NCI-H1694 (cell line): ENCODE results near the gene HDAC3.
A peak's percentile ranks its signal among the peaks of the same experiment; 100 is the strongest.

Source experiments
- DNase-seq: peaks from one replicate; lab custom pipeline; 2025; lab: John Stamatoyannopoulos, UW

The HDAC3 gene

DNA sequence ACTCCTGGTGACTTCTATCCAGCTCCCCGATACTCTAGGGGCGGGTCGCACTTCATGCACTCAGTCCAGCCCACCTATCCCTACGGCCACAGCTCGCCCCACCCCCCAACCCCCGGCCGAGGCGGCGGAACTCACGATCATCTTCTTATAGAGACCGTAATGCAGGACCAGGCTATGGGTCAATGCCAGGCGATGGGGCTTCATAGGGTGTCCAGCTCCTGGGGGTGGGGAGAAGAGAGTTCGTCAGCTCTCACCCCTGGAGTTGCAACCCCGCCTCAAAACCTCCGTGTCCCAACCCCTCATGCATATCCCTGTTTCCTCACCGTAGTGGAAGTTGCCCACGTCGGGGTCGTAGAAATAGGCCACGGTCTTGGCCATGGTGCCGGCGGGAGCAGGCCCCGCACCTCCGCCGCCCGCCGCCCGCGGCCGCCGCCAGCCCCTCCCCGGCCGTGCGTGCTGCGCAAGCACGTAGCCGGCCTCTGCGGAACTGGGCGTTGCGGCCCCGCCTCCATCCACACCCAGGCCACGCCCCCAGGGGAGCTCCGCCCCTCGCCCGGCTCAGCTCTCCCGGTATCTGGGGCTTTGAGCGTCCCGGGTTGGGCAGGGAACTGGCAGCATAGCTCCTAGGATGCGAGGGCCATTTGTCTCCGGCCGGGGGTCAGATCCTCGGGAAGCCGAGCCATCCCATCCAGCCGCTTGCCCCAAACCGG is at the start of gene HDAC3, which contains the start of gene RELL2:
TSS of gene HDAC3 (minus strand) at position 437 of the 710 bp plus-strand sequence. CDS start at position 378, 59 bp downstream.
TSS of gene RELL2 (plus strand) at position 585 of the 710 bp plus-strand sequence. CDS start 1,229 bp downstream, outside the sequence.
- peak; percentile 47 for DNase-seq

DNA sequence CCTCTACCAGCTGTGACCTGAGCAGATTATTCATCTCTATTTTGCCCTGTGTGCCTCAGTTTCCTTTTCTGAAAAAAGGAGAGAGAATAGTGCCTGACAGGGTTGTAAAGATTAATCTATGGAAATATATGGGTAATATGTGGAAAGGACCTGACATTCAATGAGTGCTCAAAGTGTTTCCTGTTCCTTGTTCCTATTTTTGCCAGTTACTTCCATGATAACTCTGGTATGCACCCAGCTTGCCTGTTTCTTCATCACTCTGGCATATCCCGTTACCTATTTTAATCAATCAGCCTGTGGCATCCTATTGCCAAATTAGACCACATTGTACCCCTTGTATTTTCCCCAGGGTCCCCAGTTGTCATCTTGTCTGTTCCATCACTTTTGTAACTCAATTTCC is 48.9 kb upstream of the HDAC3 start:
- no peak for DNase-seq

DNA sequence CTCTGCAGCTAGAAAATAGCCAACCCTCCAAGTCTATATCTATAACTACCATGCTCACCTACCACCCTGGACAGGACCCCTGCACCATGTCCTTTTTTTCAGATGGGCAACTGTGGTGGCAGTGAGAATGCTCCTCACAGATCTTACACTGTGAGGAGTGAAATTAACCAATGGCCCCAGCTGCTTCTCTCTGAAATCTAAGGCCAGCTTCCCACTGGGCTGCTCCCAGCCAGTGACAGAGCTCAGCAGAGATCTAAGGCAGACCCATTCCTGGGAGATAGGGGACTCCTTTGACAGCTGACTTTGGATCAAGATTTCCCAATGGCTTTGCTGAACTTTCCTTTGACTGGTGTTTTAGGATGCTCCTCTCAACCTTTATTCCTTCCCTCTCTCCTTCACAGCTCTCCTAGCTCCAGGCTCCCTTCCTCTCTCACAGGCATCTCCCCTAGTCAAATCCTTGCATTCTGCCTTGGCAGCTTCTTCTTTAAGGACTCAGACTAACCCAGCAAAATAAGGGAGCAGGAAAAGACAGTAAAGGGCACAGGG is 47.0 kb upstream of the HDAC3 start:
- DNase-seq: no peak

DNA sequence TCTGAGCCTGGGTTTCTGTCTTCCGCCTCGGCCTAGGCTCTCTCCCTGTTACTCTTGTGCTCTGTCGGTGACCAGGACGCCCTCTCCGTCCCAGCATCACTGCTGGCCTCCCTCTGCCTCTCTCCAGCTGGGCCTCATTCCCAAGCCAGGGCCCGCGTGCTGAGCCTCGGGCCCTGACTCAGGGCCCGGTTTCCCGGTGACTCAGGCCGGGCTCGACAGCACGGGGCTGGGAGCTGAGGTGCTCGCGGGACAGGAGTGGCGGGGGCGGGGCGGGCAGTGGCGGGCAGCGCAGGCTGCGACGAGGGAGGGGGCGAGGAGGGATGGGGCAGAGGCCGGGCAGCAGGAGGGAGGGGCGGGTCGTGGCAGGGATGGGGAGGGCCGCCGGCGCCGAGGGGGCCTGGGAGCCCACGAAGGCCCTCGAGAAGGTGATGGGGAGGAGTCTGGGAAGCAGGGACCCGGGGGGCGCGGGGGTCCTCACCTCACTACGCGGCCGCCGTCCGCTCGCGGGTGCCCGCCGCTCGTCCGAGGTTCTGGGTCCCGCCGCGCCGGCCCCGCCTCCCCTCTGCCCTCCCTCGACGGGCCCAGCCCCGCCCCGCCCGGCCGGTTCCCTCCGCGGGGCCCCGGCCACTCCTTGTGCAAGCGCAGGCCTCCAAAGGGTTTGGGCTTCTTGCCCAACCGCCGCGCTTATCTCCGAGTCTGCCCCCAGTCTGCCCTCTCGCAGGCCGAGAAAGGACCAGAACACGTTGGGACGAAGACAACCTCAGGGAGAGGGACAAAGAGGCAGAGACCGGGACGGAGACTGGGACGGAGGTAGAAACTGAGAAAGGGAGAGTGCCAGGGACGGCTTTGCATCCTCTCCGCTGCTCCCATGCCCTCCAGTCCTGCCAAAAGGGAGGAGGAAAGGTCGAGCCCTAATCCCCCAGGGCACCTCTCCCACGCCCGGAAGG is 45.3 kb upstream of the HDAC3 start, which contains the start of gene ARAP3:
TSS of gene ARAP3 (minus strand) at position 536 of the 947 bp plus-strand sequence. CDS start 1,744 bp downstream, outside the sequence.
- DNase-seq: no peak

DNA sequence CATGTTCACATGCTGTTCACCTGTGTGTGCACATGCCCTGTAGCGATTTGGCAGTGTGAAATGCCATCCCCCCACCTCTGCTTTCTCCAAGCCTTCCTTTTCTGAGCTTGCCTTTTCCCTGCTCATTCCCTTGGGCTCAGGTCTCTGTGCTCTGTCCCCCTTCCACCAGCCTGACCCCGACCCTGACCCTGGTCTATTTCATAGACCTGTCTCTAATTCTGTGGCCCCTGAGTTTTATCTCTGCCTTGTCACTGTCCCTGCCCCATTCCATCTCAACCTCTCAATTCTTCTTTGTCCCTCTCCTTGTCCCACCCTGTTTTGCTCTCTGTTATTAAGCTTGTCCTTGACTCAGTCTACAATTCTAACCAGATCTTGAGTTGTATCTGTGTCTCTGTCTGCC is 44.6 kb upstream of the HDAC3 start:
- no peak for DNase-seq

DNA sequence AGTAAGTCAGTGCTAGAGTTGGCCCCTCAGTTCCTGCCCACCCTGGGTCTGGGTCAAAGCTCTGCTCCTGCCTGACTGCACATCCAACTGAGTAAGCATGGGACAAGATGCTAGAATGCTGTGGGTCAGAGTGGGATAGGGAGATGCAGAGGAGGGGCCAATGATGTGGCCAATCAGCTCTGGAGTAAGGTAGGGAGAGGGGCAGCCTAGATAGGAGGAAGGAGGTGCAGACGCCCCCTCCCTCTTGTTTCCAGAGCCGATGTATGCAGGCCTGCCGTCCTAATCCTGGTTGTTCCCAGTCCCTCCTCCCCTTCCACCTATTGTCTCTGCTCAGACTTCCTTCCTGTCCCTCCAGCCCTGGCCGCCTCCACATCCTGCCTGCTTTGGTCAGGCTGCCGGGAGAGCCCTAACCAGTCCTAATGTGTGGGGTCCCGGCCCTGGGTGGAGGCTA is 44.1 kb upstream of the HDAC3 start:
- DNase-seq: no peak

DNA sequence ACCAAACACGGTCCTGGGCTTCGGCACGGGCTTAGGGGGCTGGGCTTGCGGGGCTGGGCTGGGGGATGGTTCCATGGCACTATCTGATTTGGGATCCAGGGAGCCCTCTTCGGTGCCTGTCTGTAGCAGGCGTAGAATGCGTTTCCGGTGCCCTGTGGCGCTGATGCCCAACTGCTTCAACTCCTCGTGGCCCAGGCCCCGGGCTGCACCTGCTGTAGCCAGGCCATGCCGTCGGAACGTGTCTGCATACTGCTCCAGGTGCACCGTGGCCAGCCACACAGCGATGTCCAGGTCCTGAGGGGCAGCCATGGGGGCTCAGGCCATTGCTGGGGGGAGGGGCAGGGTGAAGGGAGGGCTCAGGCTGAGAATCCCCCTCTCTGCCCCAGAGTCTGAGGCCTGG is 43.5 kb upstream of the HDAC3 start:
- no peak for DNase-seq

DNA sequence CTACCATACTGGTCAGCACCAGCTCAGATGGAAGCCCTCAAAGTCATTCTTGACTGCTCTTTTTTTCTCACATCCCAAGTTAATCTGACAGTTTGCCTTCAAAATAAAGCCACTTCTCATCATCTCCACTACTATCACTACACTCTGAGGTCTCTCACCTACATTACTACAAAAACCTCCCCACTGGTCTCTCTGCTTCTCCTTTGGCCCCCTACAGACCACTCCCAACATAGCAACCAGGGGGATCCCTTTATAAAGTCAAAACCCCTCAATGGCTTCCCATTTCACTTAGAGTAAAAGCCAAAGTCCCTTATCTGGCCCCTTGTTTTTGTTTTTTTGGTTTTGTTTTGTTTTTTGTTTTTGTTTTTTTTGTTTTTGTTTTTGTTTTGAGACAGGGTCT is 40.8 kb upstream of the HDAC3 start:
- peak; percentile 14 for DNase-seq

DNA sequence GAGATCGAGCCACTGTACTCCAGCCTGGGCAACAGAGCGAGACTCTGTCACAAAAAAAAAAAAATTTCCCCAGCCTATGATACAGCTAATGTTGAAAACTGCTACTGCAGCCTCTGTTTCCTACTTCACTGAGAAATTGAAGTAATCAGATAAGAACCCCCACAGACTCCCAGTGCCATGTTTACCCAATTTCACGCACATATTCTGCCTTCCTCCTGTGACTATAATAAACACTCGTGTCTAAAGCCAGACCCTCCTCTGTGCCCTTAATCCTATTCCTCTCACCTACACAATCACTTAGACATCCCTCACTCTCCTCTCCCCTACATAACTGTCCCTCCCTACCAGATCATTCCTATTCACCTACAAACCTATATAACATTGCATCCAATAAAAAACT is 39.0 kb upstream of the HDAC3 start:
- no peak for DNase-seq

DNA sequence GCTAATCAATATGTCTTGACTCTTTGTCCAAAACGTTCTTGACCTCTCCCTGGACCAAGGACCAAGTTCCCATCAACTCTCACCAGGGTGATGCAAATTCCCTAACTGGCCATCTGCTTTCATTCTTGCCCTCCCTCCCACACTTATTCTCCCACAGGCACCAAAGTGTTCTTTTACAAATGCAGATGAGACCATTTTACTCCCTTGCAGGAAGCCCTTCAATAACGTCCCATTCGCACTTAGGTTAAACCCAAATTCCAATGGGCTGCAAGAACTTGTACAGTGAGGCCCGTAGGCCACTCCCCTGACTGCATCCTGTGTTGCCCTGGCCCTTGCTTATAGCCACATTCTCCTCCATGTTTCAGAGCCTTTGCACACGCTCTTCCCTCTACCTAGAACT is 38.1 kb upstream of the HDAC3 start:
- DNase-seq: no peak

DNA sequence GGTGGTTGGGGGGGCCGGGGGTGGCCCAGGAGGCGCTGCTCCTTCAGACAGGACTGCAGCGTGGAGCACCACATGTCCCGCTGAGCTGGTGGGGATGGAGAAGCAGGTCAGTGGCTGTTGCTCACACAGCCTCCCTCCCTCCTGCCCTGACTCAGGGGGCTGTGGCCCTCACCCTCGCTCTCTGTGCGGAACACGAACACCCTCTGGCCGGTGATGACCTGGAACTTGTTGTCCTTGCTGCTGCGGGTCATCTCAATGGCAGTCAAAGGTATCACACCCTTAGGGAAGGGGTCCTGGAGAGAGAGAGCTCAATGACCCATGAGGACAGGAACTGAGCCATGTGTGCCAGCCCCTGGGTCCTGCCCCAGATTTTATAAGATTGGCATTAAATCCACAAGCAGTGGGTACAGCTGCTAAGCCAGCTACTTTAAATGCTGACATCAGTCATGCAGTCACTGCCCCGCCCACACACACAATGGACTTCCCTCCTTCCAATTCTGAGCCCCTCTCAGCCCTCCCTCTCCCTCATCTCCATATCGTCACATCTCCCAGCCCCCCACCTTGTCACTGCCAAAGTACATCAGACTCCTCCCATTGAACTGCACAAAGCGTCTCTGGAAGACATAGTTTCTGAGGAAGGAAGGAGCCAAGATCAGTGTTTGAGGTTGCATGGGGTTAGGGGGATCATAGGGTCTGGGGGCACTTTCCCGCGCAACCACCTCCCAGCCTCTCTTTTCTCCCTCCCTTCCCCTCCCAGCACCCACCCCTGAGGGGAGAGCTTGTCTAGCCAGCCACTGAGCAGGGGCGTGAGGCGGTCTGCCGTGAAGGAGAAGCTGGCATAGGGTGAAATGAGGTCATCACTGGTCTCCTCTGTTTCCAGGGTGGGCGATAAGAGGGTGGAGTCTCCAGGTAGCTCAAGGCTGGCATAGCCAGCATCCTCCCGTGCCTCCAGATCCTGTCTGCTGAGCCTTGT is 36.5 kb upstream of the HDAC3 start:
- DNase-seq: no peak

DNA sequence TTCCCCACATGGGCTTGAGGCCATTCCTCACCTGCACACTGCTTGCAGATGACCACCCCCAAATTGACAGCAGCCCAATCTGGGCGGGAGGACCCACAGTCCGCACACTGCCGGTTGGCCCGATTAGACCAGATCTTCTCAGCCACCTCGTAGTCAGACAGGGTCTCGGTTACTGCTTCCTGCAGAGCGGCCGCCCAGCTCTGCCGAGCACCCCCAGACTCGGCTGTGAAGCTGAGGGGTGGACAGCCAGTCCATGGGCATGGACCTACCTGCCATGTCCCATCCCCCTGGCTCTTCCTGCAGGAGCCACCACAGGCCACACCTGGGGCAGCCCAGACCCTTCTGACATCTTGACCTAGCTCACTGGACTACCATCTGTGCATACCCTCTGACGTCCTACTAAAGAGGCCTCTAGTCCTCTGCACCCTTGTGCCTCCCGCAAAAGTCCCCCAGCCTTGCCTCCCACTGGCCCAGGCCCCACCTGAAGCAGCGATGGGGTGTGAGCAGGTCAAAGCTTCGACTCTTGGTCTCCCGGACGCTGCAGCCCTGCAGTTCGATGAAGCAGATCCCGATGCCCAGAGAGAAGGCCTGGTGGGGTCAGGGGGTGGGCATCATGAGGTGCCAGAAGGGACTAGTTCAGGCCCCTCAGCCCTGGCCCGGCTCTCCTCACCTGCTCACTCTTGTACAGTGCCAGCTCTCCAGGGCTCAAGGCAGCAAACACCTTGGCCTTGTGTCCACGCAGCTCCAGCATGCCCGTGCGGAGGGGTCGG is 35.6 kb upstream of the HDAC3 start:
- DNase-seq: no peak

DNA sequence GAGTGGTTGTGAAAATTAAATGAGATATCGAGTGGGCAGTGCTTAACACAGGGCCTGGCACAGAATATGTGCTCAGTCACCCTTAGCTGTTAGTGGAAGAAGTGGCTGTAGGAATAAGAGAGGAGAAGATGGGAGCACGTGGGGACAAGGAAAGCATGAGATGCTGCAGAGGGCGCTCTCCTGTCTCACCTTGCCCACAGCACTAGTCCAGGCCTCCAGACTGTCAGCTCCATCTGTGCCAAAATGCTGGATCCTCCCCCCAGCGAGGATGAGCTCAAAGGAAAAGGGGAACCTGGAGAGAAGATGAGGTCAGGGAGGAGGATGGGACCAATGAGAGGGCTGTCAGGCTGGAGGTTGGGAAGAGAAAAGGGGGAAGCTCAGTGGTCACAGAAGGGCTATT is 32.9 kb upstream of the HDAC3 start:
- DNase-seq: no peak

DNA sequence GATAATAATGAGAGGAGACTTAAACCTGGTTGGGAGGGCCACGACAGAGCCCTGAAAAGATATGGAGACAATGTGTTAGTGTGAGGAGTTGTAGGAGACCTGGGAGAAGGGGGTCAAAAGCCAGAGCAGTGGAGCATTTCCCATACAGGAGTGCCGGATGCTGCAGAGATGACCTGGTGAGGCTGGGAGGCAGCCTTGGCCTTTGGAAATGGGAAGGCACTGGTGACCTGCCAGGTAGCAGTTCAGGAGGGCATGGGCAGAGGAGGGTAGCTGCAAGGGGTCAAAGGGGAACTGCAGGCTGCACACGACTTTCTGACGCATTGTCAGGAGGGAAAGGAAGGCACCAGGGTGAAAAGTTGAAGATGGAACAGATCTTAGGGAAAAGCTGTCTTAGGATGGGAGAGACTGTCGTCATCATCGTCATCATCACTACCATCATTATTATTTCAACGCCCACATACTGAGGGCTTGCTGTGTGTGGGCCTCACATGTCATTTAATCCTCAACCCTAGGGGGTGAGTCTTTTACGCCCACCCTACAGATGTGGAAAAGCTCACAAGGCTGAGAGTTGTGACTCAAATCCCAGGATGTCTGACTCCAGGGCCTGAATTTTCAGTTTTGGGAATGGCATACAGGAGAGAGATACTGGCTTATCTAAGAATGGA is 32.1 kb upstream of the HDAC3 start:
- no peak for DNase-seq

DNA sequence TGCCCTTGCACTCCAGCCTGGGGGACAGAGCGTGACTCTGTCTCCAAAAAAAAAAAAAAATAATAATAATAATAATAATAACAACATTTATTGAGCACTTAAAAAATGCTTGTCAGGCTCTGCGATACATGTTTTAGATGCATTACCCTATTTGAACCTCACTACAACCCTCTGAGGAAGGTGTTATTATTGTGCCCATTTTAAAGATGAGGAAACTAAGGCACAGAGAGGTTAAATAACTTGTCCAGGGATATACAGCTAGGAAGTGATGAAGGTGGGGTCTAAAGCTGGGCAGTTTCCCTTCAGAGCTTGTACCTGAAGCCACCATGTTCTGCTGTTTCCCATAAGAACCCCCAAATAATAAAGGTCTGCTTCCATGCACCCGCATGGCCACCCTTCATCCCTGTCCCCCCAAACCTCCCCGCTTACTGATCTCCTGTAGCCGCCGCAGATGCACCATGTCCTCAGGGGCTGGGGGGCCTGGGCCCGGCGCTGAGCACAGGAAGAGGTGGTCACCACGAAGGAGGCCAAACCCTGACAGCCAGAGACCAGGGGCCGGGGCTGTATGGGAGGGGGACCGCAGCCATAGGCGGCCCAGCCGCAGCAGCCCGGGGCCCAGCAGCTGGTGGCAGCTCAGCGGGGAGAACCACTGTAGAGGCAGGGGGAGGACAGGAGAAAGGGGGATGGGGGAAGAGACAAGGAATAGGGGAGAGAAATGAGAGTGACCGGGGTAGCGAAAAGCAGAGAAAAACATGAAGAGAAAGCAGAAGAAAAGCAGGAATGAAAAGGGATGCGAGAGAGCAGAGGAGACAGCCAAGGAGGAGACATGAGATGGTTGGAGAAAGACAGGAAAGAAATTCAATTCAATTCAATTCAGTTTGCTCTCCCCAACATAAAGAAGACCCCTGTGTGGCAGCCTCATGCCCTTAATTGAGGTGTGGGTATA is 29.6 kb upstream of the HDAC3 start:
- no peak for DNase-seq

DNA sequence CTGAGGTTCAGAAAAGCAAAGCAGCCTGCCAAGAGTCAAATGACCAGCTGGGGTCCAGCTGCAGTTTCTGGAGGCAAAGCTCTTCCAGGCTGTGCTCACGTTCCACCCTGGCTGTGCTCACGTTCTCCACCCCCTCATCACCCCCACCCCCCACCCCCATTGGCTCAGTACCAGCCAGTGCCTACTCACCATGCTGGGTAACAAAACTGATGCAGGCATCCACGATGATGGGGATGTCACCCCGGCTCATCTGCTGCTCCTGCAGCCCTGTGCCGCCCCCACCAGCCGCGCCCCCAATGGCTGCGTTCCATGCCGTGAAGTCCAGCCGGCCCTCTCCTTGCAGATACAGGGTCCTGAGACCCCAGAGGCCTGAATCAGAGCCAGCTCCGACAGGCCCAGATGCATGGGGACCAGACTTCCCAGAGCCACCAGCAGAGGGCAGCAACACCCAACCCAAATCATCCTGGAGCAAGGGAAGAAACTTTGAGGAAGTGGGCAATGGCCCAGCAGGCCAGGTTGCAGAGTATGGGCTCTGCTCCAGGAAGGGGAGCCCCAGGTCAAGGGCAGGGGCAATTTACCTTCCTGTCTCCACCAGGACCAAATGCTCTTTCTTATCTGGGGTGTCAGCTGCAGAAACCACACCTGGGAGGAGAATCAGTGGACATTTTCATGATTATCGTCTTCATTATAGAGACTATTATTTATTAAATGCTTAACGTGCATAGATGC is 28.2 kb upstream of the HDAC3 start:
- DNase-seq: peak; percentile 38

DNA sequence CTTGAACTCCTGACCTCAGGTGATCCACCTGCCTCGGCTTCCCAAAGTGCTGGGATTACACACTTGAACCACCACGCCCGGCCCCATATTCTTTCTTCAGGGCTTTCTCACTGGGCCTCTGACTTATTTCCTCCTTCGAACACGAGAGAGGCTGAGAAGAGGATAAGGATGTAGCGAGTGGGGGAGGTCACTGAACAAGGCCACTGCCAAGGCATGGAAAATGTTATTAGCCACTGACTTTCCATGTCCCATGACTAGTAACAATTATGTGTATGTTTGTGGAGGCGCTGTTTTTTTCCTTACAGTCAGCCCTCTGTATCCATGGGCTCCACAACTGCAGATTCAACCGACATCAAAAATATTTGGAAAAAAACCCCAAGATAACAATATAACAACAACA is 26.9 kb upstream of the HDAC3 start:
- DNase-seq: no peak

DNA sequence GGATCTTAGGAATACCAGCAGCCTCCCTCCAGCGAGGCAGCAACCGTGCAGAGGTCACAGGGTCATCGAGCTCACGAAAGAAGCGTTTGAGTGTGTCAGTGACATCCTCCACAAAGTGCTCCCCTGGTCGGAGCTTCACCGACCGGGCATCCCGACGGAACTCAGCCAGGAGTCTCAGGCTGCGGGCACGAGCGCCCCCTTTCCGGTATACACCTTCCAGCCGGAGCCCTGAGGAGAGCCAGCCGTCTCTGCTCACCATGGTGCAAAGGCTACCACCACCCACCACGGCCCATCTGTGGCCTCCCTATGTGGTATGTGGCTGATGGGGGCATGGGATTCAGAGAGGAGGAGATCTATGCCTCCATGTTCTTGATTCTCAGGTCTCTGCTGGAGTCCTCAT is 25.4 kb upstream of the HDAC3 start:
- DNase-seq: no peak
